K562 (cell line): ENCODE measurements around the gene DNAJC13. TPM values are rescaled to one million over a fixed set of nuclear protein-coding genes. Genes with fewer than 3 reads are reported as not detected.

ENCODE experiments used
- CEBPG ChIP-seq, 3 experiments: fragments of 200-800 bp in 1 of 3; sonication (Bioruptor generic) in 1 of 3; sonication (generic) in 1 of 3; formaldehyde crosslinking in 1 of 3; IDR thresholded peaks in 2 of 3; conservative IDR thresholded peaks in 1 of 3; 2 replicates each; pipeline versions ENCODE4 v1.6.1 to v1.8.0; 2016 to 2022; ENCODE audit warnings: missing compliant biosample characterization in 2 of 3, missing genetic modification characterization in 2 of 3, mild to moderate bottlenecking in 1 of 3, missing genetic modification reagents in 1 of 3
- CHD2 ChIP-seq: IDR thresholded peaks from 2 replicates; pipeline ENCODE4 v1.6.1; 2011; ENCODE audit warnings: low read depth, low read length
- GABPB1 ChIP-seq: sonication (generic); formaldehyde crosslinking; IDR thresholded peaks from 2 replicates; pipeline ENCODE4 v1.8.0; 2022; ENCODE audit warnings: mild to moderate bottlenecking, missing genetic modification reagents
- NCOA6 ChIP-seq: fragments of 450-650 bp; IDR thresholded peaks from 2 replicates; pipeline ENCODE4 v1.6.1; 2017; ENCODE audit warnings: mild to moderate bottlenecking
- RBBP5 ChIP-seq: fragments of 200-600 bp; sonication (generic); IDR thresholded peaks from 2 replicates; pipeline ENCODE4 v1.6.1; 2012; ENCODE audit warnings: borderline replicate concordance, mild to moderate bottlenecking, low read length, control low read depth, inconsistent platforms; ENCODE audit not compliant: insufficient read depth, poor library complexity, severe bottlenecking
- RFX5 ChIP-seq: IDR thresholded peaks from 2 replicates; pipeline ENCODE4 v1.6.1; 2011; ENCODE audit warnings: low read depth, mild to moderate bottlenecking, improper control_type of control experiment, low read length
- SAFB ChIP-seq: fragments of 200-400 bp; formaldehyde crosslinking; IDR thresholded peaks from 2 replicates; pipeline ENCODE4 v1.6.1; 2017; ENCODE audit warnings: low read depth, low read length, borderline replicate concordance
- SLC30A9 ChIP-seq: fragments of 250-450 bp; sonication (Bioruptor Pico); IDR thresholded peaks from 2 replicates; pipeline ENCODE4 v1.8.0; 2022; ENCODE audit warnings: mild to moderate bottlenecking, moderate library complexity
- STAT5A ChIP-seq: IDR thresholded peaks from 2 replicates; pipeline ENCODE4 v1.6.1; 2012; ENCODE audit warnings: low read length, inconsistent platforms, borderline replicate concordance
- ZBTB11 ChIP-seq, 3 experiments: fragments of 200-800 bp in 1 of 3; fragments of 250-450 bp in 1 of 3; fragments of 450-650 bp in 1 of 3; sonication (Bioruptor Pico) in 1 of 3; sonication (Bioruptor generic) in 1 of 3; formaldehyde crosslinking in 1 of 3; IDR thresholded peaks; 2 replicates each; pipeline versions ENCODE4 v1.6.1 to v1.8.0; 2016 to 2022; ENCODE audit warnings: mild to moderate bottlenecking in 2 of 3, missing genetic modification characterization in 2 of 3, missing compliant biosample characterization in 1 of 3, moderate library complexity in 1 of 3
- polyA plus RNA-seq, 8 experiments: library from polyadenylated mRNA; depleted of rRNA in 4 of 8; stranded (reverse) in 5 of 8; unstranded in 3 of 8; fragments of >200 nt; fragmentation: Nextera tagmentation in 2 of 8; fragmentation: Illumina TruSeq in 1 of 8; extraction: Ambion mirVana in 2 of 8; extraction: Trizol in 1 of 8; gene quantifications; 2 replicates each; pipeline versions ENCODE4 v1.2.1 to v1.2.3, GENCODE V29; 2011 to 2014; ENCODE audit warnings: inconsistent platforms in 1 of 8, missing spikeins in 1 of 8
- total RNA-seq, 7 experiments: library from RNA; depleted of rRNA in 6 of 7; stranded (reverse); fragments of >200 nt in 6 of 7; fragmentation: Illumina TruSeq in 2 of 7; extraction: Trizol in 2 of 7; gene quantifications; 2 replicates each; pipeline versions ENCODE4 v1.2.1 to v1.2.3, GENCODE V29; 2011 to 2021; ENCODE audit warnings: low replicate concordance in 1 of 7
- TF ChIP-seq, protein P1 (sequence below): IDR thresholded peaks from 3 replicates; pipeline ENCODE4 v1.6.1; 2011; ENCODE audit warnings: borderline replicate concordance, mild to moderate bottlenecking; ENCODE audit not compliant: insufficient read length, insufficient read depth
- TF ChIP-seq, protein P2 (sequence below), 2 experiments: fragments of 450-650 bp; conservative IDR thresholded peaks; 2 replicates each; pipeline ENCODE4 v1.6.1; 2017; ENCODE audit warnings: mild to moderate bottlenecking in 2 of 2, moderate library complexity in 2 of 2
- TF ChIP-seq, protein P3 (sequence below): IDR thresholded peaks from 2 replicates; pipeline ENCODE4 v1.6.1; 2011; ENCODE audit not compliant: insufficient read length; ENCODE audit errors: extremely low read depth
- TF ChIP-seq, protein P4 (sequence below), 3 experiments: IDR thresholded peaks in 2 of 3; conservative IDR thresholded peaks in 1 of 3; 2 replicates each; pipeline ENCODE4 v1.5.1; 2011 to 2012; ENCODE audit warnings: low read length in 3 of 3, mild to moderate bottlenecking in 3 of 3, control low read depth in 2 of 3, improper control_type of control experiment in 1 of 3, inconsistent platforms in 1 of 3, low read depth in 1 of 3, mixed read lengths in 1 of 3, moderate library complexity in 1 of 3; ENCODE audit not compliant: insufficient read depth in 2 of 3

Gene DNAJC13
- total and polyA plus RNA-seq, 9 of the 15 experiments (the other 6 are each of a cell fraction or from before 2014, with no cell fraction given): 2.9 to 17.1 (median 10.2) TPM

- TF ChIP-seq, protein P1, sequence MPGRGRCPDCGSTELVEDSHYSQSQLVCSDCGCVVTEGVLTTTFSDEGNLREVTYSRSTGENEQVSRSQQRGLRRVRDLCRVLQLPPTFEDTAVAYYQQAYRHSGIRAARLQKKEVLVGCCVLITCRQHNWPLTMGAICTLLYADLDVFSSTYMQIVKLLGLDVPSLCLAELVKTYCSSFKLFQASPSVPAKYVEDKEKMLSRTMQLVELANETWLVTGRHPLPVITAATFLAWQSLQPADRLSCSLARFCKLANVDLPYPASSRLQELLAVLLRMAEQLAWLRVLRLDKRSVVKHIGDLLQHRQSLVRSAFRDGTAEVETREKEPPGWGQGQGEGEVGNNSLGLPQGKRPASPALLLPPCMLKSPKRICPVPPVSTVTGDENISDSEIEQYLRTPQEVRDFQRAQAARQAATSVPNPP: no peak
- TF ChIP-seq, protein P2, sequence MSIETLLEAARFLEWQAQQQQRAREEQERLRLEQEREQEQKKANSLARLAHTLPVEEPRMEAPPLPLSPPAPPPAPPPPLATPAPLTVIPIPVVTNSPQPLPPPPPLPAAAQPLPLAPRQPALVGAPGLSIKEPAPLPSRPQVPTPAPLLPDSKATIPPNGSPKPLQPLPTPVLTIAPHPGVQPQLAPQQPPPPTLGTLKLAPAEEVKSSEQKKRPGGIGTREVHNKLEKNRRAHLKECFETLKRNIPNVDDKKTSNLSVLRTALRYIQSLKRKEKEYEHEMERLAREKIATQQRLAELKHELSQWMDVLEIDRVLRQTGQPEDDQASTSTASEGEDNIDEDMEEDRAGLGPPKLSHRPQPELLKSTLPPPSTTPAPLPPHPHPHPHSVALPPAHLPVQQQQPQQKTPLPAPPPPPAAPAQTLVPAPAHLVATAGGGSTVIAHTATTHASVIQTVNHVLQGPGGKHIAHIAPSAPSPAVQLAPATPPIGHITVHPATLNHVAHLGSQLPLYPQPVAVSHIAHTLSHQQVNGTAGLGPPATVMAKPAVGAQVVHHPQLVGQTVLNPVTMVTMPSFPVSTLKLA (conservative IDR thresholded peaks at IDR 0.05): peak; percentile 85 to 90
- no peak for TF ChIP-seq RFX5
- TF ChIP-seq, protein P3, sequence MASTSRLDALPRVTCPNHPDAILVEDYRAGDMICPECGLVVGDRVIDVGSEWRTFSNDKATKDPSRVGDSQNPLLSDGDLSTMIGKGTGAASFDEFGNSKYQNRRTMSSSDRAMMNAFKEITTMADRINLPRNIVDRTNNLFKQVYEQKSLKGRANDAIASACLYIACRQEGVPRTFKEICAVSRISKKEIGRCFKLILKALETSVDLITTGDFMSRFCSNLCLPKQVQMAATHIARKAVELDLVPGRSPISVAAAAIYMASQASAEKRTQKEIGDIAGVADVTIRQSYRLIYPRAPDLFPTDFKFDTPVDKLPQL: no peak
- no peak for TF ChIP-seq CEBPG (CRISPR knock-in tag; IDR thresholded peaks at IDR 0.05)
- TF ChIP-seq CEBPG (tag; conservative IDR thresholded peaks at IDR 0.05 in 1 of 2, IDR thresholded peaks at IDR 0.05 in 1 of 2): no peak
- TF ChIP-seq SAFB: 0 out of 2 replicates have a peak, but pooled peaks have one; percentile 37
- no peak for TF ChIP-seq CHD2
- TF ChIP-seq STAT5A: no peak
- no peak for TF ChIP-seq NCOA6
- TF ChIP-seq SLC30A9: no peak
- TF ChIP-seq, protein P4, sequence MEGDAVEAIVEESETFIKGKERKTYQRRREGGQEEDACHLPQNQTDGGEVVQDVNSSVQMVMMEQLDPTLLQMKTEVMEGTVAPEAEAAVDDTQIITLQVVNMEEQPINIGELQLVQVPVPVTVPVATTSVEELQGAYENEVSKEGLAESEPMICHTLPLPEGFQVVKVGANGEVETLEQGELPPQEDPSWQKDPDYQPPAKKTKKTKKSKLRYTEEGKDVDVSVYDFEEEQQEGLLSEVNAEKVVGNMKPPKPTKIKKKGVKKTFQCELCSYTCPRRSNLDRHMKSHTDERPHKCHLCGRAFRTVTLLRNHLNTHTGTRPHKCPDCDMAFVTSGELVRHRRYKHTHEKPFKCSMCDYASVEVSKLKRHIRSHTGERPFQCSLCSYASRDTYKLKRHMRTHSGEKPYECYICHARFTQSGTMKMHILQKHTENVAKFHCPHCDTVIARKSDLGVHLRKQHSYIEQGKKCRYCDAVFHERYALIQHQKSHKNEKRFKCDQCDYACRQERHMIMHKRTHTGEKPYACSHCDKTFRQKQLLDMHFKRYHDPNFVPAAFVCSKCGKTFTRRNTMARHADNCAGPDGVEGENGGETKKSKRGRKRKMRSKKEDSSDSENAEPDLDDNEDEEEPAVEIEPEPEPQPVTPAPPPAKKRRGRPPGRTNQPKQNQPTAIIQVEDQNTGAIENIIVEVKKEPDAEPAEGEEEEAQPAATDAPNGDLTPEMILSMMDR (IDR thresholded peaks at IDR 0.05 in 2 of 3, conservative IDR thresholded peaks at IDR 0.05 in 1 of 3; ENCODE audit: insufficient read depth in 2 of 3, low read depth in 1 of 3, low read length in 3 of 3): no peak
- peak; percentile 35 for TF ChIP-seq RBBP5
- peak; percentile 62 for TF ChIP-seq GABPB1 (CRISPR knock-in tag)
- TF ChIP-seq ZBTB11 (CRISPR knock-in tag; IDR thresholded peaks at IDR 0.05): no peak
Observed at GRCh38 chr3:132416807-132417694, at the start of gene DNAJC13 (continued).
